SK-N-MC (cell line): ENCODE results near the gene SBF2.

Source experiments
- EZH2 ChIP-seq: fragments of 200-600 bp; sonication (generic); IDR thresholded peaks from one replicate; pipeline ENCODE4 v1.6.1; 2017; ENCODE audit warnings: antibody characterized with exemption
- FOXP2 ChIP-seq: optimal IDR thresholded peaks from 2 replicates; pipeline ENCODE3; 2011; ENCODE audit warnings: mild to moderate bottlenecking, moderate library complexity; ENCODE audit not compliant: insufficient read depth; ENCODE audit errors: extremely low read length, control extremely low read depth
- POLR2AphosphoS5 ChIP-seq: IDR thresholded peaks from 2 replicates; pipeline ENCODE4 v1.6.1; 2012; ENCODE audit warnings: mild to moderate bottlenecking, low read depth, low read length, borderline replicate concordance

DNA sequence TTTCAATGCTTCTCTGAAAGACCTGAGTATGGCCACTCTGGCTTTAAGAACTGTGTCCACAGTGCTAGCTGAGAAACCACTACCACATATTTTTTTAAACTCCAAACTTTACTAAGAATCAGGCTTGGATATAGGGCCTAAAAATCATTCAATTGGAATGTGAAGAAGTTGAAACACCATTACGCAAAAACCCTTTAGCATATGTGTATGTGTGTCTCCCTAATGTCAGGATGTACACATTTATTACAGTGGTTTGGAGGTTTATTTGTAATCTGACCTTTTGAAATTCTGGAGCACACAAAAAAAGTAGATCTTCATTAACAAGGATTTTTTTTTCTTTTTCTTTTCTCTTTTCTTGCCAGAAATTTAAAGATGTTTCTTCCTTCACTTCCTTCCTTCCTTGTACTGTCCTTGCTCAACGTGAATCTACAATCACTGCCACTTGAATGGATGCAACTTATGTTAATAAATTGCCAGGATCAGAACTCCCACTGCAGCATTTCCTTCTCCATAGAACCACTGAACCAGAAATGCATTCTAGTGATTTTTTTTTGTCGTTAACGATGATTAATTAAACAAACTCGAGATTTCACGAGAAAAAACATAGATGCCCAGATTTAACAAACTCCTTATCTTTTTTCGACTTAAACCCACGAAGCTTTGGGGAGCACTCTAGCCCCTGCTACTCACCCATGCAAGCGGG is 7.8 kb upstream of the SBF2 start:
- no peak for TF ChIP-seq POLR2AphosphoS5
- no peak for TF ChIP-seq EZH2
- no peak for TF ChIP-seq FOXP2
